HCT116 (cell line): ENCODE measurements around the gene YWHAG. TPM values are rescaled to one million over a fixed set of nuclear protein-coding genes. Genes with fewer than 3 reads are reported as not detected.

ENCODE experiments used
- ATAC-seq: fragments of 200-7000 bp; cut with Tn5 transposase; 2 replicates; pipeline ENCODE4 v1.9.1; 2020; ENCODE audit warnings: mild to moderate bottlenecking, moderate library complexity
- BruUV-seq: library from RNA; stranded (reverse); fragments of 400-500 nt; replicated peaks from 2 replicates; lab custom pipeline; 2021; lab: Mats Ljungman, UMichigan
- CTCF ChIA-PET: fragments of 300-600 bp; sonication (Branson Sonifier 250); formaldehyde crosslinking; loops from one replicate; lab custom pipeline; 2021; ENCODE audit warnings: antibody characterized with exemption; lab: Charles Lee
- POLR2A ChIA-PET: fragments of 300-600, 350-600 bp; sonication (Branson Sonifier 250); formaldehyde crosslinking; loops from one replicate; lab custom pipeline; 2021; ENCODE audit warnings: antibody characterized with exemption; lab: Charles Lee
- RAD21 ChIA-PET, 2 experiments: fragments of 300-600 bp; sonication (Branson Sonifier 250); formaldehyde crosslinking; loops; one replicate each; lab custom pipeline; 2023; ENCODE audit warnings: low total read pairs in 2 of 2; ENCODE audit not compliant: uncharacterized antibody in 2 of 2, unreplicated experiment in 2 of 2, low non-redundant PET in 1 of 2; lab: Charles Lee
- DNase-seq: peaks from one replicate; pipeline ENCODE4 v3.0.0-alpha.2; 2010; ENCODE audit warnings: low read depth, low spot score
- H2AFZ ChIP-seq: fragments of 200-600 bp; shearing (Covaris generic), sonication (generic); 2 replicates; pipeline ENCODE4 v1.6.1; 2017; ENCODE audit warnings: low read depth, mixed run types, mixed read lengths, antibody characterized with exemption, low read length; ENCODE audit not compliant: poor library complexity, severe bottlenecking
- H3K27ac ChIP-seq: 2 replicates; pipeline ENCODE4 v1.5.1; 2012; ENCODE audit warnings: low read depth, low read length
- H3K27me3 ChIP-seq: fragments of 200-600 bp; sonication (generic); 2 replicates; pipeline ENCODE4 v1.6.1; 2016; ENCODE audit warnings: mixed run types, low read length, mixed read lengths; ENCODE audit not compliant: insufficient read depth
- H3K36me3 ChIP-seq, 2 experiments: fragments of 200-500 bp in 1 of 2; fragments of 200-600 bp in 1 of 2; sonication (Bioruptor generic) in 1 of 2; sonication (generic) in 1 of 2; 2 replicates each; pipeline versions ENCODE4 v1.5.1 to v1.6.1; 2014 to 2016; ENCODE audit warnings: low read length in 2 of 2, inconsistent platforms in 1 of 2, mixed read lengths in 1 of 2, mixed run types in 1 of 2; ENCODE audit not compliant: insufficient read depth in 2 of 2, control insufficient read depth in 1 of 2
- H3K4me1 ChIP-seq, 2 experiments: fragments of 200-600 bp in 1 of 2; sonication (generic) in 1 of 2; 2 replicates each; pipeline versions ENCODE4 v1.5.1 to v1.6.1; 2012 to 2017; ENCODE audit warnings: low read length in 2 of 2, inconsistent platforms in 1 of 2, mild to moderate bottlenecking in 1 of 2, mixed read lengths in 1 of 2, mixed run types in 1 of 2, moderate library complexity in 1 of 2; ENCODE audit not compliant: insufficient read depth in 2 of 2, control insufficient read depth in 1 of 2
- H3K4me2 ChIP-seq: fragments of 200-600 bp; sonication (generic); 2 replicates; pipeline ENCODE4 v1.6.1; 2017; ENCODE audit warnings: mixed run types, low read length, mixed read lengths
- H3K4me3 ChIP-seq, 2 experiments: fragments of 200-600 bp in 1 of 2; sonication (generic) in 1 of 2; replicated peaks in 1 of 2; 2 replicates each; pipeline ENCODE4 v1.5.1; 2011 to 2016; ENCODE audit warnings: low read length in 2 of 2, control low read depth in 1 of 2, low read depth in 1 of 2, mild to moderate bottlenecking in 1 of 2, mixed read lengths in 1 of 2, mixed run types in 1 of 2
- H3K79me2 ChIP-seq: fragments of 200-600 bp; sonication (generic); 2 replicates; pipeline ENCODE4 v1.6.1; 2017; ENCODE audit warnings: mild to moderate bottlenecking, mixed run types, low read length, moderate library complexity, mixed read lengths; ENCODE audit not compliant: insufficient read depth
- H3K9ac ChIP-seq: fragments of 200-600 bp; sonication (generic); 2 replicates; pipeline ENCODE4 v1.6.1; 2016; ENCODE audit warnings: low read length, mixed read lengths
- H3K9me2 ChIP-seq: fragments of 200-600 bp; sonication (generic), shearing (Covaris generic); 2 replicates; pipeline ENCODE4 v1.6.1; 2017; ENCODE audit warnings: mixed run types, mild to moderate bottlenecking, moderate library complexity; ENCODE audit not compliant: insufficient read depth
- H3K9me3 ChIP-seq, 2 experiments: fragments of 200-500 bp in 1 of 2; fragments of 200-600 bp in 1 of 2; sonication (Bioruptor generic) in 1 of 2; sonication (generic) in 1 of 2; 2 replicates each; pipeline ENCODE4 v1.6.1; 2014 to 2017; ENCODE audit warnings: low read length in 2 of 2, mixed read lengths in 2 of 2, inconsistent platforms in 1 of 2, low read depth in 1 of 2, mild to moderate bottlenecking in 1 of 2, mixed run types in 1 of 2, moderate library complexity in 1 of 2; ENCODE audit not compliant: control insufficient read depth in 1 of 2, insufficient read depth in 1 of 2
- H4K20me1 ChIP-seq: fragments of 200-600 bp; sonication (generic), shearing (Covaris generic); 2 replicates; pipeline ENCODE4 v1.6.1; 2017; ENCODE audit warnings: mixed run types, mild to moderate bottlenecking, moderate library complexity; ENCODE audit not compliant: insufficient read depth
- ATF3 ChIP-seq: IDR thresholded peaks from 2 replicates; pipeline ENCODE4 v1.6.1; 2012
- CBX3 ChIP-seq: IDR thresholded peaks from 2 replicates; pipeline ENCODE4 v1.6.1; 2012; ENCODE audit warnings: low read depth
- CEBPB ChIP-seq: IDR thresholded peaks from 2 replicates; pipeline ENCODE4 v1.6.1; 2012; ENCODE audit warnings: low read depth
- CTCF ChIP-seq, 3 experiments: fragments of 200-600 bp in 1 of 3; sonication (generic) in 1 of 3; IDR thresholded peaks in 2 of 3; conservative IDR thresholded peaks in 1 of 3; 2 replicates each; pipeline ENCODE4 v1.5.1; 2012 to 2017; ENCODE audit warnings: low read depth in 2 of 3, low read length in 2 of 3, antibody characterized with exemption in 1 of 3, borderline replicate concordance in 1 of 3, control low read depth in 1 of 3, mild to moderate bottlenecking in 1 of 3, mixed read lengths in 1 of 3, mixed run types in 1 of 3, moderate library complexity in 1 of 3; ENCODE audit not compliant: insufficient read depth in 1 of 3
- EGR1 ChIP-seq: IDR thresholded peaks from 2 replicates; pipeline ENCODE4 v1.6.1; 2012; ENCODE audit warnings: low read depth
- EZH2 ChIP-seq: fragments of 200-600 bp; sonication (generic); IDR thresholded peaks from 2 replicates; pipeline ENCODE4 v1.6.1; 2017; ENCODE audit warnings: antibody characterized with exemption, mixed run types
- EZH2phosphoT487 ChIP-seq: fragments of 200-600 bp; IDR thresholded peaks from 2 replicates; pipeline ENCODE4 v1.6.1; 2018; ENCODE audit warnings: antibody characterized with exemption, borderline replicate concordance
- FOSL1 ChIP-seq: IDR thresholded peaks from 2 replicates; pipeline ENCODE4 v1.6.1; 2012; ENCODE audit warnings: low read depth
- MAX ChIP-seq: IDR thresholded peaks from 2 replicates; pipeline ENCODE4 v1.6.1; 2012
- POLR2A ChIP-seq: IDR thresholded peaks from 2 replicates; pipeline ENCODE4 v1.7.0; 2011; ENCODE audit warnings: borderline replicate concordance; ENCODE audit not compliant: insufficient read depth, insufficient read length; ENCODE audit errors: extremely low read depth
- REST ChIP-seq: IDR thresholded peaks from 2 replicates; pipeline ENCODE4 v1.6.1; 2012; ENCODE audit warnings: low read depth
- SIN3A ChIP-seq: IDR thresholded peaks from 2 replicates; pipeline ENCODE4 v1.6.1; 2012; ENCODE audit warnings: low read depth
- SP1 ChIP-seq: IDR thresholded peaks from 2 replicates; pipeline ENCODE4 v1.6.1; 2012; ENCODE audit warnings: low read depth
- SRF ChIP-seq: IDR thresholded peaks from 2 replicates; pipeline ENCODE4 v1.6.1; 2012; ENCODE audit warnings: low read depth
- TCF7L2 ChIP-seq: IDR thresholded peaks from 2 replicates; pipeline ENCODE4 v1.7.0; 2011; ENCODE audit warnings: borderline replicate concordance, inconsistent platforms; ENCODE audit not compliant: insufficient read depth, insufficient read length; ENCODE audit errors: extremely low read depth
- YY1 ChIP-seq: IDR thresholded peaks from 2 replicates; pipeline ENCODE4 v1.6.1; 2011; ENCODE audit warnings: low read length, low read depth, moderate library complexity, mild to moderate bottlenecking; ENCODE audit not compliant: insufficient replicate concordance; ENCODE audit errors: extremely low read depth
- ZBTB33 ChIP-seq: IDR thresholded peaks from 2 replicates; pipeline ENCODE4 v1.6.1; 2011; ENCODE audit warnings: mild to moderate bottlenecking, low read length, moderate library complexity; ENCODE audit not compliant: insufficient replicate concordance; ENCODE audit errors: extremely low read depth
- ZFX ChIP-seq: fragments of 450-650 bp; IDR thresholded peaks from 2 replicates; pipeline ENCODE4 v1.6.1; 2017
- ZNF274 ChIP-seq: fragments of 200-500 bp; sonication (Bioruptor generic); IDR thresholded peaks from 2 replicates; pipeline ENCODE4 v1.6.1; 2014; ENCODE audit warnings: mild to moderate bottlenecking, low read depth, low read length, inconsistent platforms
- intact Hi-C: fragments of 100-400 bp; cut with micrococcal nuclease; formaldehyde crosslinking; loops from 2 replicates; pipeline ENCODE4 v1.10.0; 2022
- total RNA-seq: library from RNA; stranded (reverse); gene quantifications from one replicate; pipeline ENCODE4 v1.2.1, GENCODE V29; 2021; ENCODE audit not compliant: unreplicated experiment

YWHAG gene
- total RNA-seq, 1 experiment from 2014 or later: 170 TPM

- Histone ChIP-seq H3K4me3 (peak overlapping the region; percentile 58 to 72), H3K4me1 (peaks cover 10 to 21% of the 10 kb centered on the region in 2 experiments), H3K27me3 (no peaks in the 10 kb centered on the region), H3K27ac (peak overlapping the region; percentile 14; the same call in 1 of the 2 replicates), H4K20me1 (no peaks in the 10 kb centered on the region), H3K36me3 (peaks cover 7 to 10% of the 10 kb centered on the region in 2 experiments; a peak in 3 of 4 replicates), H3K9me2 (no peaks in the 10 kb centered on the region), H3K4me2 (peak overlapping the region; percentile 98), H2AFZ (peak overlapping the region; percentile 58), H3K9ac (peak overlapping the region; percentile 70), H3K9me3 (no peaks in the 10 kb centered on the region), H3K79me2 (peaks cover 5% of the 10 kb centered on the region; the same call in 1 of the 2 replicates)
- RAD21 ChIA-PET: interaction anchor here (0.6 to 0.8 kb wide), 2 partner anchors 212 to 840 kb away, joined by 4 read pairs; no protein-coding TSS in a partner anchor
- POLR2A ChIA-PET: interaction anchor here (1.5 kb wide), 1 partner anchor 10 kb away, joined by 4 read pairs; no protein-coding TSS in a partner anchor
- CTCF ChIA-PET: interaction anchor here (2.5 kb wide), 1 partner anchor 33 kb away, joined by 9 read pairs; no protein-coding TSS in a partner anchor
- BruUV-seq: no TSS peak
- intact Hi-C loops: no loop called here
- DNase-seq (no peak), ATAC-seq (peak; percentile 20)
- TF ChIP-seq TCF7L2 (no peak), ZNF274 (no peak), CEBPB (no peak), ATF3 (no peak), REST (no peak), ZBTB33 (no peak), EGR1 (no peak), EZH2phosphoT487 (no peak), YY1 (no peak), SRF (no peak), CTCF (IDR thresholded peaks at IDR 0.05 in 2 of 3, conservative IDR thresholded peaks at IDR 0.05 in 1 of 3; ENCODE audit: borderline replicate concordance in 1 of 3, insufficient read depth in 1 of 3, low read depth in 2 of 3, low read length in 2 of 3) (no peak), CBX3 (no peak), SP1 (no peak), FOSL1 (no peak), MAX (no peak), POLR2A (no peak), SIN3A (no peak), EZH2 (no peak), ZFX (no peak)
Observed at GRCh38 chr7:76281006-76281705, 77.6 kb downstream of the YWHAG start.
